HFFc6 (cell line): ENCODE measurements around the gene CPEB4. TPM values are rescaled to one million over a fixed set of nuclear protein-coding genes. Genes with fewer than 3 reads are reported as not detected.

Experiments
- DNase-seq: peaks from one replicate; pipeline ENCODE4 v3.0.0-alpha.2; 2018
- H3K27ac Mint-ChIP-seq: 2 replicates; pipeline ENCODE4 v1.8.0; 2020; ENCODE audit warnings: mild to moderate bottlenecking, mixed read lengths
- H3K27me3 Mint-ChIP-seq: 2 replicates; pipeline ENCODE4 v1.8.0; 2021; ENCODE audit warnings: mild to moderate bottlenecking, moderate library complexity, mixed read lengths; ENCODE audit not compliant: insufficient read depth
- H3K36me3 Mint-ChIP-seq: 2 replicates; pipeline ENCODE4 v1.8.0; 2021; ENCODE audit warnings: low read depth, mixed read lengths
- H3K4me1 Mint-ChIP-seq: 2 replicates; pipeline ENCODE4 v1.8.0; 2020; ENCODE audit warnings: low read depth, mixed read lengths
- H3K4me3 Mint-ChIP-seq: 2 replicates; pipeline ENCODE4 v1.8.0; 2020; ENCODE audit warnings: mild to moderate bottlenecking, moderate library complexity, mixed read lengths
- H3K9me3 Mint-ChIP-seq: 2 replicates; pipeline ENCODE4 v1.8.0; 2020; ENCODE audit warnings: mild to moderate bottlenecking, mixed read lengths
- CTCF ChIP-seq: fragments of 200-600 bp; sonication (generic); IDR thresholded peaks from 2 replicates; pipeline ENCODE4 v1.5.0; 2021; ENCODE audit warnings: antibody characterized with exemption, mild to moderate bottlenecking
- total RNA-seq, 6 experiments: library from RNA; stranded (reverse); fragmentation: NEBNext Ultra II Directional; extraction: Animal tissue kit (Norgen Biotek cat#: 25700); gene quantifications; 2 replicates in 1 of 6; 3 replicates in 5 of 6; pipeline ENCODE4 v1.2.3, GENCODE V29; 2021

The CPEB4 gene
- total RNA-seq, 6 experiments from 2014 or later = 19.5 to 25.9 (median 22.3) TPM

GRCh38 chr5:173890195-173890991, 2.2 kb downstream of the CPEB4 start:
- peaks cover 6% of the 10 kb centered on the region; the same call in 1 of the 2 replicates for H3K36me3 Mint-ChIP-seq
- H3K27ac Mint-ChIP-seq = peak overlapping the region; percentile 66
- no peaks in the 10 kb centered on the region for H3K27me3 Mint-ChIP-seq
- H3K4me1 Mint-ChIP-seq = peaks cover 61% of the 10 kb centered on the region
- no peak for DNase-seq
- no peaks in the 10 kb centered on the region for H3K9me3 Mint-ChIP-seq
- H3K4me3 Mint-ChIP-seq = peak overlapping the region; percentile 90
- no peak for TF ChIP-seq CTCF

GRCh38 chr5:173891308-173892116, 3.4 kb downstream of the CPEB4 start:
- Mint-ChIP-seq H3K9me3 (no peaks in the 10 kb centered on the region), H3K4me3 (peak overlapping the region; percentile 90), H3K36me3 (peaks cover 6% of the 10 kb centered on the region; the same call in 1 of the 2 replicates), H3K27ac (peak overlapping the region; percentile 39), H3K4me1 (peaks cover 59% of the 10 kb centered on the region), H3K27me3 (no peaks in the 10 kb centered on the region)
- no peak for DNase-seq
- TF ChIP-seq CTCF = no peak

GRCh38 chr5:173893192-173893561, 5.0 kb downstream of the CPEB4 start:
- Mint-ChIP-seq H3K4me1 (peaks cover 53% of the 10 kb centered on the region), H3K36me3 (peaks cover 6% of the 10 kb centered on the region; the same call in 1 of the 2 replicates), H3K27ac (no peak overlapping the region), H3K27me3 (no peaks in the 10 kb centered on the region), H3K9me3 (no peaks in the 10 kb centered on the region), H3K4me3 (peak overlapping the region; percentile 90)
- no peak for TF ChIP-seq CTCF
- no peak for DNase-seq

DNA sequence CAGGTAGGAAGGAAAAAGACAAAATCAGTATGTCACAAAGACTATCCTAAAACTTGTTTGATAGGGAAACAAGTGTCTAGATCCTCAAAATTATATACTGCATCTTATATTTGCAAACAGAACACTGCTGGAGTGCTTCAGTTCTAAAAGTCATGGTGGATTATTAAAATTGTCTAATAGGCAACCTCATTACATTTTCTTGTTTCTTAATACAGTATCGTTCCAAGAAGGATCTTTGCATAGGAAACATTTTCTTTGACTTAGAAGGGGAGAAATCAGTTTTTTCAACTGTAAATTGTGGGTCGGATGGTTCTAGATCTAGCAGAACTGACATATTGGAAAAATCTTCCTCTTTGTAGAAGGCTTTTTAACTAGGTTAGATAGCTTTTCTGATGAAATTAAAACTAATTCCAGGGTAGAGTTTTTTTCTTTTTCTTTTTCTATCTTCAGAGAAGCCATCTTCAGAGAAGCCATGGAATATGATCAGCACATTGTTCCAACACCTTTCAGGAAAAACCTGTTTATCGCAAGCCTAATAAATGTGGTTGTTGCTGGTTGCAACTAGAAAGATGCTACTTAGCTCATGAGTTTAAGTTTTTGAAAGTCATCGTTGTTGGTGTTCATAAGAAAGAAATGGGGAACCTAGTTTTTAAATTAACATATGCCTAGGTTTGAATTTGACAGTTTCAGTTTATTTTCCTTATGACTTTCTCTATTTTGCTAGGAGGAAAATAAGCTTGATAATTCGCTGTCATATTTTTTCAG, 7.4 kb downstream of the CPEB4 start:
- peaks cover 48% of the 10 kb centered on the region for H3K4me1 Mint-ChIP-seq
- no peaks in the 10 kb centered on the region for H3K27me3 Mint-ChIP-seq
- peaks cover 6% of the 10 kb centered on the region; the same call in 1 of the 2 replicates for H3K36me3 Mint-ChIP-seq
- no peak for DNase-seq
- H3K27ac Mint-ChIP-seq = 0 out of 2 replicates have a peak overlapping the region, but pooled peaks have one; percentile 8
- no peak for TF ChIP-seq CTCF
- no peaks in the 10 kb centered on the region for H3K9me3 Mint-ChIP-seq
- H3K4me3 Mint-ChIP-seq = no peak overlapping the region

DNA sequence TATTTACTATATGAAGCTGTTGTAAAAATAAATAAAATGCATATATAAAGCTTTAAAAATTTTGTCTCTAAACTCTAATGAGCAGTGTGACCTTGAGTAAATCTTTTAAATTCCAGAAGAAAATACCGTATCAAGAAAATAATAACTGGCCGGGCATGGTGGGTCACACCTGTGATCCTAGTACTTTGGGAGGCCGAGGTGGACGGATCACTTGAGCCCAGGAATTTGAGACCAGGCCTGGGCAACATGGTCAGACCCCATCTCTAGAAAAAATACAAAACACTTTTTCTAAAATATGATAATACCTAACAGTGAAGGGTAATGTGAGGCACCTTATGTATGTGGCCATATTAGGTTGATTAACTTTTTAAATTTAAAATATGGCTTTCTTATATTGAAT, 8.5 kb downstream of the CPEB4 start:
- DNase-seq = no peak
- H3K9me3 Mint-ChIP-seq = no peaks in the 10 kb centered on the region
- H3K36me3 Mint-ChIP-seq = peaks cover under 1% of the 10 kb centered on the region; the same call in 1 of the 2 replicates
- no peak overlapping the region for H3K27ac Mint-ChIP-seq
- peaks cover 50% of the 10 kb centered on the region for H3K4me1 Mint-ChIP-seq
- no peak for TF ChIP-seq CTCF
- H3K27me3 Mint-ChIP-seq = no peaks in the 10 kb centered on the region
- no peak overlapping the region for H3K4me3 Mint-ChIP-seq
